ENCODE measurements around the gene C1QTNF4. TPM values are rescaled to one million over a fixed set of nuclear protein-coding genes. Genes with fewer than 3 reads are reported as not detected.

The C1QTNF4 gene
- total and polyA plus RNA-seq, 2 of the 4 experiments (the other 2 are of a cell fraction) = 0.12 TPM; not detected in 1

DNA sequence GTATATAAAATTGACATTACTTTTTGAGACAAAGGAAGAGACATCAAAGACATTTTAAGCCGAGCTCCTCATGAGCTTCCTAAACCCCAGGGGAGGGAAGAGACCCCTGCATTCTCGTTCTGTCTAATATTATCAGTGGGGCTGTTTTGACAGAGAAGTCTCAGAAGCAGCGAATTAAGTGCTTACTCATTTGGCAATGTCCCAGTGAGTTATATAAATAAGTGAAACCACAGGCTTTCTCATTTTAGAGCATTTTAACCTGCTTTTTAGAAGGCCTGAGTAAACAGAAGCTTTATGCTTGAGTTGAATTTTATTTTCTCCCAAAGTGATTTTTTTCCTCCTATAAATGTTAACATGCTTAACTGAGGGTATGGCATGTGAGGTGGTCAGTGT, 23.2 kb upstream of the C1QTNF4 start:
- Histone ChIP-seq H2BK120ac (ENCODE audit: low read depth, low read length) (no peak overlapping the region), H3K27ac (ENCODE audit: insufficient read depth, low read length) (no peak overlapping the region), H4K8ac (ENCODE audit: low read depth in 2 of 2, low read length in 2 of 2) (no peak overlapping the region; a peak in 1 of 4 replicates), H4K20me1 (ENCODE audit: insufficient read depth, low read length) (peaks cover 9% of the 10 kb centered on the region), H3K9me1 (ENCODE audit: insufficient read depth, low read length) (no peaks in the 10 kb centered on the region), H3K9me3 (ENCODE audit: control insufficient read depth, insufficient read depth, low read length) (no peaks in the 10 kb centered on the region), H3K4me1 (ENCODE audit: control insufficient read depth, insufficient read depth, low read length) (peaks cover 4% of the 10 kb centered on the region), H2BK5ac (ENCODE audit: low read depth, low read length, poor library complexity, severe bottlenecking) (peak overlapping the region; percentile 73), H3K23ac (ENCODE audit: low read depth, low read length) (no peak overlapping the region), H2AK5ac (ENCODE audit: low read depth, low read length) (no peak overlapping the region), H2AK9ac (replicated peaks; ENCODE audit: low read depth, low read length, poor library complexity) (no peak overlapping the region), H3K4ac (ENCODE audit: low read depth, low read length) (no peak overlapping the region), H3K18ac (ENCODE audit: low read depth, low read length) (peak overlapping the region; percentile 51; the same call in 1 of the 2 replicates), H3K36me3 (ENCODE audit: control insufficient read depth, insufficient read depth, low read length) (peaks cover 7% of the 10 kb centered on the region), H2BK15ac (ENCODE audit: low read depth, low read length) (no peak overlapping the region), H3K4me3 (ENCODE audit: insufficient read depth, low read depth, low read length) (no peak overlapping the region), H3K56ac (ENCODE audit: extremely low read depth, insufficient read depth, low read length) (no peak overlapping the region), H3K4me2 (ENCODE audit: low read depth, low read length) (peak overlapping the region; percentile 64), H2AFZ (replicated peaks; ENCODE audit: low read length, poor library complexity) (no peak overlapping the region), H2BK20ac (ENCODE audit: low read depth, low read length) (no peak overlapping the region), H4K5ac (ENCODE audit: low read depth, low read length) (no peak overlapping the region), H3K27me3 (ENCODE audit: control insufficient read depth, insufficient read depth, low read length) (no peaks in the 10 kb centered on the region), H3K79me1 (ENCODE audit: low read depth in 1 of 2, low read length in 2 of 2) (peaks cover 0 to 6% of the 10 kb centered on the region in 2 experiments; a peak in 1 of 4 replicates), H3K14ac (replicated peaks; ENCODE audit: low read depth, low read length) (no peak overlapping the region), H4K91ac (ENCODE audit: insufficient read depth, low read depth, low read length) (no peak overlapping the region), H3K9ac (ENCODE audit: low read depth, low read length) (no peak overlapping the region)
- POLR2A ChIA-PET (ENCODE audit: unreplicated experiment) = interaction anchor here (0.5 kb wide), 1 partner anchor 303 kb away, joined by 3 read pairs; no protein-coding TSS in a partner anchor
- in situ Hi-C loops (cut with MboI; ENCODE audit: low sequenced_read_pairs) (loop anchor here (10.0 kb wide), 1 partner anchor 133 kb away; no protein-coding TSS in a partner anchor), intact Hi-C loops (cut with micrococcal nuclease) (loop anchor here (1.0 to 5.0 kb wide), 4 partner anchors 38 to 243 kb away; partner anchors contain the start of genes NDUFS3 and SLC39A13), dilution Hi-C loops (cut with HindIII; ENCODE audit: low sequenced_read_pairs, unreplicated experiment) (no loop called here)
- CTCF ChIA-PET = interaction anchor here (0.9 to 1.6 kb wide), 7 partner anchors 10 to 244 kb away, joined by 3 to 9 read pairs (median 4); partner anchors contain the start of genes KBTBD4 and NDUFS3
- ATAC-seq (ENCODE audit: low read depth) (peak; percentile 70), DNase-seq (peak; percentile 85)
- no CpG with 5 or more reads among the region's 3 CpGs for WGBS, 2 experiments (ENCODE audit: extremely low coverage in 2 of 2, insufficient read length in 1 of 2)
- no TSS peak for BruUV-seq (replicated peaks)
- no peak for TF ChIP-seq CTCF (conservative IDR thresholded peaks at IDR 0.05; ENCODE audit: low read depth, low read length)
- peak; percentile 32; the same call in 1 of the 2 replicates for TF ChIP-seq MAFK (IDR thresholded peaks at IDR 0.05; ENCODE audit: low read depth, low read length)
- TF ChIP-seq CEBPB (IDR thresholded peaks at IDR 0.05; ENCODE audit: low read depth, low read length) = no peak
